GM12873 (cell line): ENCODE results near the gene NPAS3.

Experiments used
- CTCF ChIP-seq: IDR thresholded peaks from 2 replicates; pipeline ENCODE4 v1.5.1; 2012; ENCODE audit warnings: low read depth, mild to moderate bottlenecking, moderate library complexity, low read length, control low read depth; ENCODE audit not compliant: insufficient read depth; ENCODE audit errors: missing control alignments

NPAS3 gene

GRCh38 chr14:33254342-33254741 lies 315.7 kb downstream of the NPAS3 start:
- TF ChIP-seq CTCF = no peak

GRCh38 chr14:33254861-33255395 lies 316.2 kb downstream of the NPAS3 start:
- no peak for TF ChIP-seq CTCF

GRCh38 chr14:33257796-33258195 lies 319.1 kb downstream of the NPAS3 start:
- TF ChIP-seq CTCF = no peak

GRCh38 chr14:33259764-33260163 lies 321.1 kb downstream of the NPAS3 start:
- no peak for TF ChIP-seq CTCF

DNA sequence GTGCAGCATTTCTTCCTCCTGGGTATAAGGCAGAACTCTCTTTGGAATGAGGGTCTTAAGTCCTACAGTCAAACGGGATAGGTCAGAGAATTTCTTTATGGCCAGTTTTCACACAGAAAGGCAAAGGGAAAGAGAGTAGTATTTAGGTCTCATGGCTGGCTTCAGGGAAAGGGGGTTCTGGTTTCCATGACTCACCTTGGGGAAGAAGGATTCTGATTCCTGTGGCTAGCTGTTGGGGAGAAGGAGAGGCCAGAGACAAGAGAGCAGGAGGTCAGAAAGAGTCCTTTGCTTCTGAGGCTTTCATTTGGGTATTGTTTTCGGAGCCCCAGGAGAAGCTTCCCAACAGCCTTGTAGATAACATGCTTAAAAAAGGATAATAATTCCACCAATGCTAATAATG lies 332.5 kb downstream of the NPAS3 start:
- TF ChIP-seq CTCF = no peak

DNA sequence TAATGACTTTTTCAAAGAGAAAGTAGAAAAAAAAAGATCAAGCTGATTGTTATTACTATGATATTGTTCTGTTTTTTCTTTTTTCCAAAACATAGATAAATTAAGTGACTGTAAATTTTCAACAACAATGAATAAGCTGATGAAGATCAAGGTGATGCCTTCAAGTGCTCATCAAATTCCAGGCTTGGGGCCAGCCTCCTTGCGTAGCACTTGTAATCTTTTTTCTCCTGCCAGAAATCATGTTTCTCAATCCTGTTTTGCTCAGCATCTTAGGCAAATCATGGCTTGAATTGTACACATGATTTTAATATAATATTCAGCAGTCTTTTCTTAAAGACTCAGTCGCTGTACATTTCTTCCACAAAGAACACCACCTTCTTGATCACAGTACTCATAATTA lies 333.2 kb downstream of the NPAS3 start:
- TF ChIP-seq CTCF = no peak

DNA sequence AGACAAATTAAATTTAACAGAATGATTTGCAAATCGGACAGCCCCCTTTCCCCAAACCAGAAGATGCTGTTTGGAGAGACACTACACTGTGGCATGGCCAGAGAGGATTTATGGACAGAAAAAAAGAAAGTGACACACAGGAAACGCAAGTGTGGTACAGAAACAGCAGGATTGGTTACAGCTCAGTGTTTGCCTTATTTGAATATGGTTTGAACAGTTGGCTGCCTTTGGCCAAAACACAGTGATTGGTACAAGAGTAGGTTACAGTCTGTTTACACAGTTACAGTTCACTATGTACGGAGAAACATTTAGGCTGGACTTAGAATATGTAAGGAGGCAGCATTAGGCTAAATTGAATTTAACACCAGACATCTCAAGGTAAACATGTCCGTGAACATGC lies 335.3 kb downstream of the NPAS3 start:
- no peak for TF ChIP-seq CTCF
